HG02870 (cell line): ENCODE results near the gene GRIPAP1.

Source experiments
- ATAC-seq: cut with Tn5 transposase; IDR thresholded peaks from one replicate; pipeline ENCODE4 v1.9.1; 2021; ENCODE audit warnings: mild to moderate bottlenecking, moderate library complexity; ENCODE audit not compliant: unreplicated experiment

GRIPAP1 gene

GRCh38 chrX:48961585-48962091, 40.4 kb downstream of the GRIPAP1 start:
- ATAC-seq = no peak

DNA sequence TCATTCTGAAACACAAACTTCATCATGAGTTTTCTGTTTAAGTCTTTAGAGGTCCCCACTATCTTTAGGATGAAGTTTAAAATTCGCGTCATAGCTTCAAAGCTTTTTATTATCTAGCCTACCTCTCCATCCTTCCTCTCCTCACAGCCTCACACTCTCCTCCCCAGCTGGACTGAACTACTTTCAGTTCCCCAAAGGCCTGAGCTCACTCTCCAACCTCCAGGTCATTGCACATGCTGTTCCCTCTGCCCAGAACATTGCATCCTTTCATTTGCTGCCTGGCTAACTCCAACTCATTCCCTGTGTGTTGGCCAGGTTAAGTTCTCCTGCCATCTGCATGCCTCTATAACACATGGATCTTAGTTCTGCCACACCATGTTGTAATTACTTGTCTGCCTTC, 41.8 kb downstream of the GRIPAP1 start:
- no peak for ATAC-seq

DNA sequence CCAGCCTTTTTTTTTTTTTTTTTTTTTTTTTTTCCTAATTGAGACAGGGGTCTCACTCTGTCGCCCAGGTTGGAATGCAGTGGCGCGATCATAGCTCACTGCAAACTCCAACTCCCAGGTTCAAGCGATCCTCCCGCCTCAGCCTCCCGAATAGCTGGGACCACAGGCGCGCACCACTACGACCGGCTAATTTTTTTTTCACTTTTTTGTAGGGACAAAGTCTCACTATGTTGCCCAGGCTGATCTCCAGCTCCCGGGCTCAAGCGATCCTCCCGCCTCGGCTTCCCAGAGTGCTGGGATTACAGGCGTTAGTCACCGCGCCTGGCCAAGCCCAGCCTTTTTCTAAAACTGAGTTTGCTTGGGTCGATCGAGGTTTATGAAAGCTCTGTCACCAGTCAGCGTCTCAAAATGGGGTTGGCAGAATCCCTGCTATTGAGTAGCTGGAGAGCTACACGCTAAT, 43.4 kb downstream of the GRIPAP1 start:
- ATAC-seq = no peak

GRCh38 chrX:48957827-48958634, 44.0 kb downstream of the GRIPAP1 start:
- peak; percentile 68 for ATAC-seq

GRCh38 chrX:48957477-48957826, 44.6 kb downstream of the GRIPAP1 start, which contains the start of gene OTUD5:
Gene OTUD5 (minus strand): TSS chrX:48957607. CDS start chrX:48957570, 37 bp downstream.
- peak; percentile 26 for ATAC-seq

- ATAC-seq = no peak
Measured at GRCh38 chrX:48956728-48957414, 45.2 kb downstream of the GRIPAP1 start.

- no peak for ATAC-seq
Measured at GRCh38 chrX:48948589-48948988, 53.5 kb downstream of the GRIPAP1 start.

DNA sequence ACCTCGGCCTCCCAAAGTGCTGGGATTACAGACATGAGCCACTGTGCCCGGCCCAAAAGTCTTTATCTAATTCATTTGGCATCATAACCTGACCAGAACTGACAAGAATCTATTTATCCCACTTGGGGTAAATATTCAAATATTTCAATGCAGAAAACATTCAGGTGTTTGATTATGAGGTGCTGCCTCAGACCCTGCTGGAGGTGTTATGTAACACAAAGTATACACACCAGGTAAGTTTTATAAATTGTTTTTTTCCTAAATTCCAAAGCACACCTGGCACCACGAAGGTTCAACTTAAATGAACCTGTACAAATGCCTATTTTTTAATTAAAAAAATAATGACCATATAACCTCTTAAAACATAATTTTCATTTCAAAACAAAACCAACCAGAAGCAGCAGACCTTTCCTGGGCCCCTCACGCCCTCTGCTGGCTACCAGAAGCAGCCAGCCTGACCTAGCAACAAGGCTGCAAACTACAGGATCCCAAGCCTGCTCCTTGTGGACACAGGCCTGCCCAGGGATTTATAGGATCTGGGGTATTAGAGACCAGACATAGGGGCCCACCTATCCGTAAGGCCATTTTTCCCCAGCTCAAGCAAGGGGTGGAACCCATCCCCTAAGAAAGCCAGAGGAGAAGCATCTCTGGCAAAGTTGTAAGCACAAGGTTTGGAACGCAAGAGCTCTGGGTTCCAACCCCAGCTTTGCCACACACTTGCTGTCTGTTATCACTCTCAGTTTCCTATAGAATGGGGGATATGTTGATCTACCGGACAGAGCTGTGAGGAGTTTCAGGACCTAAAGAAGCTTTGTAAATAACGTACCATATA, 56.3 kb downstream of the GRIPAP1 start:
- no peak for ATAC-seq

GRCh38 chrX:48942895-48943294, 59.2 kb downstream of the GRIPAP1 start:
- no peak for ATAC-seq

- ATAC-seq = no peak
Measured at GRCh38 chrX:48940404-48940955, 61.6 kb downstream of the GRIPAP1 start.

DNA sequence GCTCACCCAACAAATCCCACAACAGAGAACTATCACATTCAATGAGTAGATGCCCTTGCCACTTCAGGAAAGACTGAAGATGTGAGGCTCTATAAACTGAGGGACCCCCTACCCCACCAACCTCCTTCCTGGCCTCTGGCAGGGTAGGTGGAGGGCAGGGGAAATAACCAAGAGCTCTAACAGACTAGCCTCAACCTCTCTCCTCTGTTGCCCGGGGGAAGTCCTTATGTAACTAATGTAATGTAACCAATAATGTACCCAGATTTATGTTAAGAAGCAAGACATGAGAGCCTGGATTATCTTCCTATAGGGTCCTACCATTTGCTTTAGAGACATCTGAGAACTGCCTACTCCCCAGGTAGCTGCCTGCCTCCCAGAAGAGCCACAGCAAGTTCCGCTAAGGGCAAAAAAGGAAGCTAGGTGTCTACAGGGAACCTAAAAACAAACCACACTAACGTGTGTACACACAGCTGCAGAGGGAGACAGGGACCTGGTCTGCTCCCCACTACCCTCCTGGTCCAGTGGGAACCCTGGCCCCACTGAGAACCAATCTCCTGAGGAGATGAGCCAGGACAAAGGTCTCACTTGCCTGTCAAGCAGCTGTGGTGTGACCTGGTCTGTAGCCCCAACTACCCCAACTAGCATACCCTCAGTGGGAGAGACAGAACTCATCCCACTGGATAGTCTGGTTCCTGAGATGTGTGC, 62.4 kb downstream of the GRIPAP1 start:
- ATAC-seq = no peak

GRCh38 chrX:48938721-48939425, 63.2 kb downstream of the GRIPAP1 start:
- peak; percentile 52 for ATAC-seq

GRCh38 chrX:48937054-48937907, 64.8 kb downstream of the GRIPAP1 start:
- ATAC-seq = peak; percentile 45

- no peak for ATAC-seq
Measured at GRCh38 chrX:48936429-48937053, 65.5 kb downstream of the GRIPAP1 start.

DNA sequence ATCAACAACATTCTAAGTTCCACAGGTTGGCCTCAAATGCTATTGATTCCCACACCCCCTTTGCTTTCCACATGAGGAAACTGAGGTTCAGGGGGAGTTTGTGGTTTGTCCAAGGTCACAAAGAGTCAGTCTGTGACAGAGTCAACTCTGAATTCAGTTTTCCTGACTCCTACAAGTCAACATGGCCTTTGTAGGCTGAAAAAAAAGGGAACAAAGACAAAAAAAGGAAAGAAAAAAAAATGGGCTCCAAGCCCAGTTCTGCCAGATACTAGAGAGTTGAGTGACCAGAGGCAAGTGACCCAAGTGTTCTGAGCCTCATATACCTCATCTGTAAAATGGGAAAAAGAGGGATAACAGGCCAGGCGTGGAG, 66.8 kb downstream of the GRIPAP1 start:
- no peak for ATAC-seq

DNA sequence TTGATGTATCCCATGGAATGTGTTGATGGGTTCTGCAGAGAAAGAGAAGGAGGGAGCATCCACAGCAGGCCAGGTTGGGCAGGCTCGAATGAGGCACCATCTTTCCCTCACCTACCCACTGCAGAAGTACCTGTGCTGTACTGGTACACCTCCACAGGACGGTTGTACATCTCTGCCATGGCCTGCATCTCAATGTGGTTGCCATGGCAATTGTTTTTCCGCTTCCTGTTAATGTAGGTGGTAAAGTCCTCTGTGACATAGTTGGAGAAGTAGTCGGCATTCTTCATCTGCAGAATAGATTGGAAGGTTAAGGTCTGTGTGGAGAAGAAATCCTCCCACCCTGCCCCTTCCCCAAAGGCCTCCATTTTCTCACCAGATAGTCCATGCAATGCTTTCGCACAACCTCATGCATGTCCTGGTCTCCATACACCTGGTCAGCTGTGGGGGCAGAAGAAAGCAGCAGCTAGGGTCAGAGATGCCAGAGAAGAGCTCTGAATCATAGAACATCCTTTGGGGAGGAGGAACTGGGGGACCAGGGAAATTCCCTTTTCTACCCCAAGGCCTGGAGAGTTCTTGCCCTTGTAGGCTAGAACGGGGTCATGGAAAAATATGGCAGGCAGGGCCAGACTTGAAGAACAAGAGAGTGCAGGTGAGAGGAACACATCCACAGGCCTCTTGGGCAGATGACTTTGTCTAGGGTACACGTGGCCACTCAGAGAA, 67.3 kb downstream of the GRIPAP1 start:
- ATAC-seq = no peak

DNA sequence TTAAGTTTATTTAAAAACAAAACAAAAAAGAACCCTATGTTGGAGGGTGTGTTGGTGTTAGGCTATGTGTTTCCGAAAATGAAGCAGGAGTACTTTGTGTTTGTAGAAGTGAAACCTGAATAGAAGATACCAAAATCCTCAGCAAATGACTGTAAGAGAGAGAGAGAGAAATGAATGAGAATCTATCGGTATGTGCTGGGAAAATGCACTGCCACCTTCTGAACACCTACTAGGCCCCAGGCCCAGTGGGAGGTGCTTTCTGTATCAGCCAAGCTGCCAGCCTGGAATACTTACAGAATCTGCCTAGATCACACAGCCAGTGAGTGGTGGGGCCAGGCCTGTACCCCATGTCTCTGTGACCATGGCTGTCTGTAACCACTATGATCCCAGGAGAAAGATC, 68.3 kb downstream of the GRIPAP1 start:
- peak; percentile 30 for ATAC-seq
